Astrocyte (in vitro differentiated cells and primary cell): Measurements from ENCODE around the gene ARHGAP6. TPM values are rescaled to one million over a fixed set of nuclear protein-coding genes. Genes with fewer than 3 reads are reported as not detected.

Experiments used
- DNase-seq: peaks from one replicate; pipeline ENCODE4 v3.0.0-alpha.2; 2010; ENCODE audit warnings: low read depth
- FAIRE-seq: peaks from 2 replicates; lab custom pipeline; 2011; peaks lifted over from hg19 to GRCh38; lab: Jason Lieb, UNC
- H2AFZ ChIP-seq: 2 replicates; pipeline ENCODE4 v1.6.0; 2012; ENCODE audit warnings: low read depth, low read length, inconsistent platforms
- H3K27ac ChIP-seq: 2 replicates; pipeline ENCODE4 v1.5.1; 2011; ENCODE audit warnings: low read depth, low read length, inconsistent platforms
- H3K27me3 ChIP-seq: 2 replicates; pipeline ENCODE4 v1.6.0; 2011; ENCODE audit warnings: low read length, inconsistent platforms; ENCODE audit not compliant: insufficient read depth
- H3K36me3 ChIP-seq: 2 replicates; pipeline ENCODE4 v1.5.1; 2011; ENCODE audit warnings: low read length, inconsistent platforms; ENCODE audit not compliant: insufficient read depth
- H3K4me1 ChIP-seq: 2 replicates; pipeline ENCODE4 v1.5.1; 2011; ENCODE audit warnings: low read length, inconsistent platforms; ENCODE audit not compliant: insufficient read depth
- H3K4me2 ChIP-seq: 2 replicates; pipeline ENCODE4 v1.6.0; 2012; ENCODE audit warnings: low read length, inconsistent platforms
- H3K4me3 ChIP-seq: 2 replicates; pipeline ENCODE4 v1.5.1; 2011; ENCODE audit warnings: low read depth, mild to moderate bottlenecking, low read length, inconsistent platforms; ENCODE audit not compliant: insufficient read depth
- H3K79me2 ChIP-seq: 2 replicates; pipeline ENCODE4 v1.6.0; 2012; ENCODE audit warnings: mild to moderate bottlenecking, low read length, inconsistent platforms; ENCODE audit not compliant: insufficient read depth
- H3K9ac ChIP-seq: 2 replicates; pipeline ENCODE4 v1.6.0; 2012; ENCODE audit warnings: mild to moderate bottlenecking, low read length, inconsistent platforms
- H3K9me3 ChIP-seq: 2 replicates; pipeline ENCODE4 v1.5.1; 2012; ENCODE audit warnings: low read depth, mild to moderate bottlenecking, low read length, inconsistent platforms; ENCODE audit not compliant: insufficient read depth
- H4K20me1 ChIP-seq: 2 replicates; pipeline ENCODE4 v1.6.0; 2012; ENCODE audit warnings: low read length, inconsistent platforms; ENCODE audit not compliant: insufficient read depth
- H3K27ac Mint-ChIP-seq: one replicate; pipeline ENCODE4 v1.8.0; 2021; ENCODE audit warnings: mild to moderate bottlenecking, mixed read lengths; ENCODE audit not compliant: unreplicated experiment
- H3K27me3 Mint-ChIP-seq: one replicate; pipeline ENCODE4 v1.8.0; 2021; ENCODE audit warnings: low read depth, mixed read lengths; ENCODE audit not compliant: unreplicated experiment
- H3K36me3 Mint-ChIP-seq: one replicate; pipeline ENCODE4 v1.8.0; 2021; ENCODE audit warnings: low read depth, mixed read lengths; ENCODE audit not compliant: unreplicated experiment
- H3K4me1 Mint-ChIP-seq: one replicate; pipeline ENCODE4 v1.8.0; 2021; ENCODE audit warnings: low read depth, mixed read lengths; ENCODE audit not compliant: unreplicated experiment
- H3K4me3 Mint-ChIP-seq: one replicate; pipeline ENCODE4 v1.8.0; 2021; ENCODE audit warnings: mild to moderate bottlenecking, moderate library complexity, mixed read lengths; ENCODE audit not compliant: unreplicated experiment
- H3K9me3 Mint-ChIP-seq: one replicate; pipeline ENCODE4 v1.8.0; 2021; ENCODE audit warnings: mild to moderate bottlenecking, mixed read lengths; ENCODE audit not compliant: unreplicated experiment
- EZH2 ChIP-seq: IDR thresholded peaks from 2 replicates; pipeline ENCODE4 v1.6.1; 2012; ENCODE audit warnings: mild to moderate bottlenecking, low read length, inconsistent platforms; ENCODE audit not compliant: insufficient read depth
- total RNA-seq: library from RNA; stranded (reverse); gene quantifications from 2 replicates; pipeline ENCODE4 v1.2.1, GENCODE V29; 2021
- TF ChIP-seq, protein P1 (sequence below): IDR thresholded peaks from 2 replicates; pipeline ENCODE4 v1.5.1; 2011; ENCODE audit warnings: low read depth, mild to moderate bottlenecking, inconsistent platforms, low read length, moderate library complexity; ENCODE audit not compliant: insufficient read depth

The ARHGAP6 gene
- total RNA-seq, 1 donor from 2014 or later: 0.30 TPM

- H3K9ac ChIP-seq: peak overlapping the region; percentile 36
Observed at GRCh38 chrX:11470250-11470974, 195.3 kb downstream of the ARHGAP6 start.

DNA sequence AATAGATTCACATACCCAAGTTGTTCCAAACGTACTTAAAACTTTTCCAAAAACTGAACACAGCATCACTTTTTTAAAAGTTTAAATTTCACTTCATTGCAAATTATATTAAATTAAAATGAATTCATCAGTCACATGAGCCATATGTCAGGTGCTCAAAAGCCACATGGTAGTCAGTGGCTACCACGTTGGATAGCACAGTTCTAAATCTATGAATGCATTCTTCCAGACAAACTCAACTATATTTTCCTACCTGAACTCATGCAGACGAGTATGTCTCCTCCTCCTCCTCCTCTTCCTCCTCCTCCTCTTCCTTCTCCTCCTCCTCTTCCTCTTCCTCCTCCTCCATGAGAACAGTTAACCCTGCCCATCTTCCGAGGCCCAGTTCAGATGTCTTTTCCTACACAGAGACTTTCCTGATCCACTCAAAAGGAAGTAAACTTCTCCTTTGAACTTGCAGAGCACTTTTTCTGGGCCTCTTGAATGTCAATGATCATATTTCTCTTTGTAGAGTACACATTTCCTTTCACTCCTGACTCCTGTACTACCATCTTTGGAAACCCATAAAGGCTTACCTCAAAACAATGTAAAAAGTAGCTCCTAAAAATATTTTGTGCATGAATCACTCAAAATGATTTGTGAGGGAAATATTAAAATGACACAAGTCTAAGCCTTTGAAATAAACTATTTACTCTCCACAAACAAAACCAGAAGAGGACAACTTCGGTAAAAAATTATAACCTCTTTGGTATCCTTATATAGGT, 199.9 kb downstream of the ARHGAP6 start:
- Histone ChIP-seq H3K9ac (no peak overlapping the region), H4K20me1 (no peaks in the 10 kb centered on the region), H3K27me3 (no peaks in the 10 kb centered on the region), H3K4me1 (peaks cover 20% of the 10 kb centered on the region), H3K4me3 (no peak overlapping the region), H3K9me3 (no peaks in the 10 kb centered on the region), H3K27ac (no peak overlapping the region), H3K4me2 (no peak overlapping the region), H2AFZ (no peak overlapping the region), H3K79me2 (no peaks in the 10 kb centered on the region), H3K36me3 (no peaks in the 10 kb centered on the region)
- DNase-seq (no peak), FAIRE-seq (no peak)
- Mint-ChIP-seq H3K27ac (no peak overlapping the region), H3K4me3 (no peak overlapping the region), H3K27me3 (no peaks in the 10 kb centered on the region), H3K4me1 (peaks cover 9% of the 10 kb centered on the region), H3K9me3 (no peaks in the 10 kb centered on the region), H3K36me3 (no peaks in the 10 kb centered on the region)
- TF ChIP-seq, protein P1, sequence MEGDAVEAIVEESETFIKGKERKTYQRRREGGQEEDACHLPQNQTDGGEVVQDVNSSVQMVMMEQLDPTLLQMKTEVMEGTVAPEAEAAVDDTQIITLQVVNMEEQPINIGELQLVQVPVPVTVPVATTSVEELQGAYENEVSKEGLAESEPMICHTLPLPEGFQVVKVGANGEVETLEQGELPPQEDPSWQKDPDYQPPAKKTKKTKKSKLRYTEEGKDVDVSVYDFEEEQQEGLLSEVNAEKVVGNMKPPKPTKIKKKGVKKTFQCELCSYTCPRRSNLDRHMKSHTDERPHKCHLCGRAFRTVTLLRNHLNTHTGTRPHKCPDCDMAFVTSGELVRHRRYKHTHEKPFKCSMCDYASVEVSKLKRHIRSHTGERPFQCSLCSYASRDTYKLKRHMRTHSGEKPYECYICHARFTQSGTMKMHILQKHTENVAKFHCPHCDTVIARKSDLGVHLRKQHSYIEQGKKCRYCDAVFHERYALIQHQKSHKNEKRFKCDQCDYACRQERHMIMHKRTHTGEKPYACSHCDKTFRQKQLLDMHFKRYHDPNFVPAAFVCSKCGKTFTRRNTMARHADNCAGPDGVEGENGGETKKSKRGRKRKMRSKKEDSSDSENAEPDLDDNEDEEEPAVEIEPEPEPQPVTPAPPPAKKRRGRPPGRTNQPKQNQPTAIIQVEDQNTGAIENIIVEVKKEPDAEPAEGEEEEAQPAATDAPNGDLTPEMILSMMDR: no peak
- no peak for TF ChIP-seq EZH2

More at GRCh38 chrX:11470250-11470974, 195.3 kb downstream of the ARHGAP6 start:
- no peaks in the 10 kb centered on the region for H3K9me3 ChIP-seq
- FAIRE-seq (peak; percentile 99), DNase-seq (peak; percentile 92)
- peaks cover 15% of the 10 kb centered on the region for H3K4me1 ChIP-seq
- Mint-ChIP-seq H3K27ac (no peak overlapping the region), H3K36me3 (no peaks in the 10 kb centered on the region), H3K4me3 (no peak overlapping the region), H3K4me1 (peaks cover 3% of the 10 kb centered on the region), H3K9me3 (peaks cover 4% of the 10 kb centered on the region), H3K27me3 (no peaks in the 10 kb centered on the region)
- H3K27me3 ChIP-seq: no peaks in the 10 kb centered on the region
- peak overlapping the region; percentile 52 for H2AFZ ChIP-seq
- no peaks in the 10 kb centered on the region for H4K20me1 ChIP-seq
- H3K4me3 ChIP-seq: no peak overlapping the region
- H3K27ac ChIP-seq: peak overlapping the region; percentile 66
- no peak for TF ChIP-seq EZH2
- TF ChIP-seq, protein P1: no peak
- H3K79me2 ChIP-seq: no peaks in the 10 kb centered on the region
- no peaks in the 10 kb centered on the region for H3K36me3 ChIP-seq
- H3K4me2 ChIP-seq: peak overlapping the region; percentile 73
